ENCODE results near the gene C5AR2.

- TF ChIP-seq CTCF (IDR thresholded peaks at IDR 0.05; ENCODE audit: low read depth, low read length) (no peak), EZH2phosphoT487 (IDR thresholded peaks at IDR 0.05; ENCODE audit: low read depth) (no peak)
Observed at GRCh38 chr19:47312366-47313006, 19.5 kb upstream of the C5AR2 start.
